ENCODE results near the gene DCST1.
"Not testable (repeated sequence)": the region's sequence is repeated elsewhere in the genome, so short reads cannot be mapped to it uniquely, and the experiment has no call there.

Gene DCST1, protein sequence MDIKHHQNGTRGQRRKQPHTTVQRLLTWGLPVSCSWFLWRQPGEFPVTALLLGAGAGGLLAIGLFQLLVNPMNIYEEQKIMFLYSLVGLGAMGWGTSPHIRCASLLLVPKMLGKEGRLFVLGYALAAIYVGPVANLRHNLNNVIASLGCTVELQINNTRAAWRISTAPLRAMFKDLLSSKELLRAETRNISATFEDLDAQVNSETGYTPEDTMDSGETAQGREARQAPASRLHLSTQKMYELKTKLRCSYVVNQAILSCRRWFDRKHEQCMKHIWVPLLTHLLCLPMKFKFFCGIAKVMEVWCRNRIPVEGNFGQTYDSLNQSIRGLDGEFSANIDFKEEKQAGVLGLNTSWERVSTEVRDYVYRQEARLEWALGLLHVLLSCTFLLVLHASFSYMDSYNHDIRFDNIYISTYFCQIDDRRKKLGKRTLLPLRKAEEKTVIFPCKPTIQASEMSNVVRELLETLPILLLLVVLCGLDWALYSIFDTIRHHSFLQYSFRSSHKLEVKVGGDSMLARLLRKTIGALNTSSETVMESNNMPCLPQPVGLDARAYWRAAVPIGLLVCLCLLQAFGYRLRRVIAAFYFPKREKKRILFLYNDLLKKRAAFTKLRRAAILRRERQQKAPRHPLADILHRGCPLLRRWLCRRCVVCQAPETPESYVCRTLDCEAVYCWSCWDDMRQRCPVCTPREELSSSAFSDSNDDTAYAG

DNA sequence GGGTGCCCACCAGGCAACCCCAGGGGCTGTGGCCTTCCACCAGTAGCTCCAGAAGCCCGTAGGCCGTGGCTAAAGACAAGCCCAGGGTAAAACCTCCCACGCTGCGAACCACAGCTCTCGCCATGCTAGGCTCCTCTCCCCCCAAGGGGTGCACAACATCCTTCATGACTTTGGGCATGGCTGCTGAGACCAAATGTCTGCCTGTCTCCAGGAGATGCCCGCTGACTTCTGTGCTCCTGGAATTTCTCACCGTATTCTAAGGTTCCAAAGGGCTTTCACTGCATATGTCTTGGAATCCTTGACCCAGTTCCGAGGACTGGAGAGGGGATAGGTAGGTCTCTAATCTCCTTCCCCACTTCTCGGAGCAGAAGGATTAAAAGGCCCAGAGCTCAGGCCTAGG is at the start of gene DCST1, which contains the start of gene DCST2:
DCST1 (plus strand) TSS at position 301 of the 400 bp plus-strand sequence. CDS start 213 bp downstream, outside the sequence.
DCST2 (minus strand) TSS at position 258 of the 400 bp plus-strand sequence; CDS start at position 178, 80 bp downstream.
- no peak for DNase-seq

DNA sequence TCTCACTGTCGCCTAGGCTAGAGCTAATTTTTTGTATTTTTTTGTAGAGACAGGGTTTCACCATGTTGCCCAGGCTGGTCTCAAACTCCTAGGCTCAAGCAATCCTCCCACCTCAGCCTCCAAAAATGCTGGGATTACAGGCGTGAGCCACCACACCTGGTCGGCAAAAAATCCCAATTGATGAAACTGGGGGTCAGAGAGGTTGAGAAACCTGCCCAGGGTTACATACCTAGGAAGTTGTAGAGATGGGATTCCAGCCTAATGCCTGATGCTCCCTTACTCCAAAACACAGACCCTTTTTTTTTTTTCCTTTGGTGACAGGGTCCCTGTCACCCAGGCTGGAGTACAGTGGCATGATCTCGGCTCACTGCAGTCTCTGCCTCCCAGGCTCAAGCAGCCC is 46.9 kb upstream of the DCST1 start:
- not testable (repeated sequence) for DNase-seq

DNA sequence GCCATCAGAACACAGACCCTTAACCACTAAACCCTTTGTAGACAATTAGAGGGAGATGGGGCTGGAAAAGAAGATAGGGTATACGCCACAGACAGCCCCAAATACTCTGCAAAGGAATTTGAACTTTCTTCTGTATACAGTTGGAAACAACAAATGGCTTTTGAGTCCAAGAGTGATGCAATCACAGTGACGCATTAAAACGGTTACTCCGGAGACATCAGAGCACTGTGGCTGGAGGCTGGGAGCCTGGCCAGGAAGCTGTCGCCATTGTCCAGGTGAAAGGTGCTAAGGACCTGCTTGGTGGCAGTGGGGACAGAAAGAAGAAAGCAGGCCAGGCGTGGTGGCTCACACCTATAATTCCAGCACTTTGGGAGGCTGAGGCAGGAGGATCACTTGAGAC is 46.3 kb upstream of the DCST1 start:
- no peak for DNase-seq

DNA sequence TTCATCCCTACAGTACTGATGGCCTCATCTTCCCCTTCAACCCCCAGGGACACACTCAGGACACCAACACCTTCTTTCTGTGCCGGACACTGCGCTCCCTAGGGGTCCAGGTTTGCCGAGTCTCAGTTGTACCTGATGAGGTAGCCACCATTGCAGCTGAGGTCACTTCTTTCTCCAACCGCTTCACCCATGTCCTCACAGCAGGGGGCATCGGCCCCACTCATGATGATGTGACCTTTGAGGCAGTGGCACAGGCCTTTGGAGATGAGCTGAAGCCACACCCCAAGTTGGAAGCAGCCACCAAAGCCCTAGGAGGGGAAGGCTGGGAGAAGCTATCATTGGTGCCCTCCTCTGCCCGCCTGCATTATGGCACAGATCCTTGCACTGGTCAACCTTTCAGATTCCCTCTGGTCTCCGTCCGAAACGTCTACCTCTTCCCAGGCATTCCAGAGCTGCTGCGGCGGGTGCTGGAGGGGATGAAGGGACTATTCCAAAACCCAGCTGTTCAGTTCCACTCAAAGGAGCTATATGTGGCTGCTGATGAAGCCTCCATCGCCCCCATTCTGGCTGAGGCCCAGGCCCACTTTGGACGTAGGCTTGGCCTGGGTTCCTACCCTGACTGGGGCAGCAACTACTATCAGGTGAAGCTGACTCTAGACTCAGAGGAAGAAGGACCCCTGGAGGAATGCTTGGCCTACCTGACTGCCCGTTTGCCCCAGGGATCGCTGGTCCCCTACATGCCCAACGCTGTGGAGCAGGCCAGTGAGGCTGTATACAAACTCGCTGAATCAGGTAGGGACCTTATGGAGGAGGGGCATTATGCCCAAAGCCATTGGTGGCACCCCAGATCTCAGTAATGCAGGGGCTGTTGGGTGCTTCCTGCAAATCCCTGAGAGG is 45.3 kb upstream of the DCST1 start:
- no peak for DNase-seq

DNA sequence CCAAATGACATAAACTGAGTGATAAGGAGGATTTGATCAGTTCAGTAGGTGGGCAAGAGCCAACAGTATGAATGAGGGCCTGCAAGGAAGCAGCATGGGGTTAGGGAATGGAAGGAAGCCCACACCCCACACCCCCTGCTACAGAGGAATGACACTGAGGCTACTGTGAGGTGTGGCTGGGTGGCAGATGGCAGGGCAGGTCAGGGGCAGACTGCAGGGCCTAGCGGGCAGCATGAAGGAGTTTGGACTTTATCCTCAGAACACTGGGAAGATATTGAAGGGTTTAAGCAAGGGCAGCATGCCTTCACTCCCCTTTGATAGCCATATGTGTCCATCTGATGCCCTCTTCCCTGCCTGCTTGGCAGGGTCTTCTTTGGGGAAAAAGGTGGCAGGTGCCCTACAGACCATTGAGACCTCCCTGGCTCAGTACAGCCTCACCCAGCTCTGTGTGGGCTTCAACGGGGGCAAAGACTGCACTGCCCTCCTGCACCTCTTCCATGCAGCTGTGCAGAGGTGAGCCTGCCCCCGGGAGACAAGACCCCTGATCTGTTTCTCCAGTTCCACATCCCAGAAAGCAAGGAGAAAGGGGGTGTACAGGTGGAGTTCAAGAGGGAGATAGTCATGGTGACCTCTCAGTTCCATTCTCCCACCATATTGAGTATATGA is 44.3 kb upstream of the DCST1 start:
- DNase-seq: no peak

DNA sequence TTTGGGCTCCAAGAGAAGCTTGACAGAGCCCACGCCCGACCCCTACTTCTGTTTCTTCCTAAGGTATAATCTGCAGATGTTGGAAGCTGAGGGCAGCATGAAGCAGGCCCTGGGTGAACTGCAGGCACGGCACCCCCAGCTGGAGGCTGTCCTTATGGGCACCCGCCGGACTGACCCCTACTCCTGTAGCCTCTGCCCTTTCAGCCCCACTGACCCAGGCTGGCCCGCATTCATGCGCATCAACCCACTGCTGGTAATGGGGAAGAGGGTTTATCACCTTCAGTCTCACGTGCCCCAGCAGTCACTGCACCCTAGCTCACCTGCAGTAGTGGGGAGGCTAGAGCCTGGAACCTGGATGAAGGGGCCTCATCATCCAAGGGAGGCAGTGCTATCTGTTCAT is 43.3 kb upstream of the DCST1 start:
- DNase-seq: no peak

DNA sequence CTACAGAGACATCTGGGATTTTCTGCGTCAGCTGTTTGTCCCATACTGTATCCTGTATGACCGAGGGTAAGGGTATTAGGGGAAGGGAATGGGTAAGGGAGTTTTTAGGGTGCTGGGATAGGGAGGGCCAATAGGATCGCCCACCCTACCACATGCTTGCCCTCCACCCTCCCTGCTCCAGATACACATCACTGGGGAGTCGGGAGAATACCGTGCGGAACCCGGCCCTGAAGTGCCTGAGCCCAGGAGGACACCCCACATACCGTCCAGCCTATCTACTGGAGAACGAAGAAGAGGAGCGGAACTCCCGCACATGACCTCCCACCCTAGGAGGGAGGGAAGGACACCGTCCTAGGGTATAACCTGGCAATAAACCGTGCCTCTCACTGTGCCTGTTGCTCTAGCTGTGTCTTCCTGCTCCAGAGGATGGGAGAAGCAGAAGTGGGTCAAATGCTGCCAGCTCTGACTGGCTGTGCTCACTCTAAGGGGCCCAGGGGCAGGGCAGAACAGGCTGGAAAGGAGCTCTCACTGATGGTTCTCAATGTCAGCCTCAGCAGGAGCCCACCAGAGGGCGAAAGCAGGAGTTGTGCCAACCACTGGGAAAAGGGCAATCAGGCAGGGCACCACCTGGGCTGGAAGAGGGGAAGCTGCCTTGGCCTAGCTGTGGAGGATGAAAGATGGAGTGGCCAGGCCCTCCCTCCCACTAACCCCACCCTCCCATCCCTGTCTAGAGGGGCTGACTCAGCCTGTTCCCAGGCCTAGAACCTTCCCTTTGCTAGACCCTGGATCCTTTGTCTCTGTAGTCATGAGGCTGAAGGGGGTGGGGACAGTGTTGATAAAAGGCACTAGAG is 40.7 kb upstream of the DCST1 start:
- no peak for DNase-seq

DNA sequence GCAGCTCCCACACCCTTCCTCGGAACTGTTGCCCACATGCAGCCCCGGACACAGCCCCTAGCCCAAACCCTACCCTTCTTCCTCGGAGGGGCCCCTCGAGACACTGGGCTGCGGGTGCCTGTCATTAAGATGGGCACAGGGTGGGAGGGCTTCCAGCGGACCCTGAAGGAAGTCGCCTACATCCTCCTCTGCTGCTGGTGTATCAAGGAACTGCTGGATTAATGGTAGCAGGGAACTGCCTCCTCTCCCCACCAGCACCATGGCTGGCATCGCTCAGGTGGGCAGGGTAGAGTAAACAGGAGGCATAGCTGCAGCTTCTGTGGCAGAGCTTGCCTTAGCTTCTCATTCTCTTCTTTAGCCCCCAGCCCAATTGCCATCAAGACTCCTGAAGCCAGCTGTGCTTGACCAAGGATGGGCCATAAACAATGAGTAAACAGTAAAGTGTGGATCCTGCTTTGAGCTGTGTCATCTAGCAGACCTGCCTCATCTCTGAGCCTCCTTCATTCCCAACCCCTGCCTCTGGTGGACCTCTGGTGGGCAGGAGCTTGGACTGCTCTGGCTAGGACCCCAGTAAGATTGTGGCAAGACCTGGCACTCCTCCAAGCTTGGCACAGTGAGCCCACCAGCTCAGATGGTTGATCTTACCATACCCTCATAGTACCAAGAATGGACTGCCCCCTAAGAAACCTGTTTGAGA is 39.9 kb upstream of the DCST1 start, which contains the start of gene LENEP:
LENEP (plus strand) TSS at position 15 of the 697 bp plus-strand sequence; CDS start at position 37, 22 bp downstream.
- DNase-seq: no peak

DNA sequence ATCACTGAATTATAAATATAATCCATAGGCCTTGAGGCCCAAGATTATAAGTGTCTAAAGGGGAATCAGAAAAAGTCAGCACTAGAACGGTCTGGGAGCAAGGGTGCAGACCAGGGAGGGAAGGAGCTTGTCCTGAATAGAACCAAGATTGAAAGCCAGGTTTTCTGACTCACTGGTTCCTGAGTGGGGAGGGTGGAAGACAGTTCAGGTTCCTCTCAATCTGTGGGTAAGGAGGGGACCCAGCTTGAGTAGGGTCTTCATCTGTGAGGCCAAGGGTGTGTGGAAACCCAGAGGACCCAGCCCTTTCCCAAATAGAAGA is 39.4 kb upstream of the DCST1 start:
- DNase-seq: no peak

DNA sequence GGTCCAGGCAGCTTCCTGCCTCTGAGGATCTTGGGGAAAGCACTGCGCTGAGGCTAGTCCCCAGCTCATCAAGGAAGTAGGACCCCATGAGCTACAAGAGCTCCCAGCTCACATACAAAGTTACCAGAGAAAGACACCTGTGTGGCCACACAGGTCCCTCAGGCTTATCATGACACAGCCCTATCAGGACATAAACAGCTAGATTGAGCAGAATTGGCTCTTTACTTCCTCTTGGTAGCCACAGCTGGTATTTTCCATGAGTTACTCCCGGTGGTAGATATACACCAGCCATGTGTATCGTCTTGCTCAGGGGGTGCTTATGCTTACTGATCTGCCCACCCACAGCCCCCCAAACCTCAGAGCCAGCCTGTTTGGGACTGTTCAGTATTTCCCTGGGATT is 39.0 kb upstream of the DCST1 start:
- DNase-seq: no peak

DNA sequence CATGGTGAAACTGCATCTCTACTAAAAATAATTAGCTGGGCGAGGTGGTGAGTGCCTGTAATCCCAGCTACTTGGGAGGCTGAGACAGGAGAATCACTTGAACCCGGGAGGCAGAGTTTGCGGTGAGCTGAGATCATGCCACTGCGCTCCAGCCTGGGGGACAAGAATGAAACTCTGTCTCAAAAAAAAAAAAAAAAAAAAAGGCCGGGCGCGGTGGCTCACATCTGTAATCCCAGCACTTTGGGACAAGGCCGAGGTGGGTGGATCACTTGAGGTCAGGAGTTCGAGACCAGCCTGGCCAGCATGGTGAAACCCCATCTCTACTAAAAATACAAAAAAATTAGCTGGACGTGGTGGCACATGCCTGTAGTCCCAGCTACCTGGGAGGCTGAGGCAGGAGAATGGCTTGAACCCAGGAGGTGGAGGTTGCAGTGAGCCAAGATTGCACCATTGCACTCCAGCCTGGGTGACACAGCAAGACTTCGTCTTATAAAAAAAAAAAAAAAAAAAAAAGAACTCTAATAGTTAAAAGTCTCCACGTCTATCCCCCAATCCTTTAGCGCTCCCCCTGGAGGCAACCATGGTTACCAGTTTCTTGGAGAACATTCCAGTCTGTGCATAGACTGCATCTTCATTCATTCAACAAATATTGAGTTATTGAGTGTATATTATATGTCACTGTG is 38.2 kb upstream of the DCST1 start:
- not testable (repeated sequence) for DNase-seq

DNA sequence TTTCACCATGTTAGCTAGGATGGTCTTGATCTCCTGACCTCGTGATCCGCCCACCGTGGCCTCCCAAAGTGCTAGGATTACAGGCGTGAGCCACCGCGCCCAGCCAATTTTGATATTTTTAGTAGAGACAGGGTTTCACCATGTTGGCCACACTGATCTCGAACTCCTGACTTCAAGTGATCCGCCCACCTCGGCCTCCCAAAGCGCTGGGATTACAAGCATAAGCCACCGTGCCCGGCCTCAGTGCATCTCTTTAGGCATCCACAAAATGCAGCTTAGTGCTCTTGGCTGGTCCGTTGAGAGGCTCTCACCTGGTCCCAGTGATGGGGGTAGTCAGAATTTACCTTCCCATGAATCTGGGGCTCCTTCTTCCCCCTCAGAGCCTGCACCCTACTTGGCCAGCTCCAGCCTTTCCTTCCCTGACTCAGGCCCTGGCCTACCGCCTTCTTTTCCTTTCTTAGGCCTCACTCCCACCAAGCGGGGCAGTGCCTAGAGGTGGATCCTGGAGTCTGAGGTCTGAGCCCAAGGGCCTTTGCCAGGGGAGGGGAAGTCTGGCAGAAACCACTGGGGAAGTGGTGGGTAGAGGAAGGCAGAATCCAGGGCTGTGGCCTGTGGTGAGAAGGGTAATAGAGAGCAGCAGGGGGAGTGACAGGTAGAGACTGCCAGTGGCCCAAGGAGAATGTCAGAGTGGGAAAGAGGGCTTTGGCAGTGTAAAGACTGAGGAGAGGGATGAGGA is 36.5 kb upstream of the DCST1 start:
- no peak for DNase-seq

DNA sequence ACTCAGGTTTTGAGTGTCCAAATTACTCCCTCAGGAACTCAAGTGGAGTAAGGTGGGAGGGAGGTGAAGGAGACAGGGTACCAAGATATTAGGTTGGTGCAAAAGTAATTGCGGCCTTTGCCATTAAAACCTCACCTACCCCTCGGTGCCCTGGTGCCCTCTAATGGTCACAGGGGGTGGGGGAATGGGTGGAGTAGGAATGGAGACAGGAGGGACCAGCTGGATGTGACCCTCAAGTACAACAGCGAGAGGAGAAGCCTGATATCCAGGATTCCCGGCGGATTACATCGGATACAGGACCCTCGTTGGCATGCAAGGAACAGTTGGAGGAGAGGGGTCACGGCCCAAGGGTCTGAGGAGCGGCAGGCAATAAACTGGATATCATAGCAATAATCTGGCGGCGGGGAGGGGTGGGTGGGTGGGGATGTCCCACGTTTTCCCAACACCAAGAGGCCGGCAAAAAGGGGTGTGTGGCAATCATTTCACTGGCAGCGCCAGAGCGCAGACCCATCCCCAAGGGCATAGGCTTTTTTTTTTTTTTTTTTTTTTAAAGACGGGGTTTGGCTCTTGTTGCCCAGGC is 35.3 kb upstream of the DCST1 start:
- no peak for DNase-seq

DNA sequence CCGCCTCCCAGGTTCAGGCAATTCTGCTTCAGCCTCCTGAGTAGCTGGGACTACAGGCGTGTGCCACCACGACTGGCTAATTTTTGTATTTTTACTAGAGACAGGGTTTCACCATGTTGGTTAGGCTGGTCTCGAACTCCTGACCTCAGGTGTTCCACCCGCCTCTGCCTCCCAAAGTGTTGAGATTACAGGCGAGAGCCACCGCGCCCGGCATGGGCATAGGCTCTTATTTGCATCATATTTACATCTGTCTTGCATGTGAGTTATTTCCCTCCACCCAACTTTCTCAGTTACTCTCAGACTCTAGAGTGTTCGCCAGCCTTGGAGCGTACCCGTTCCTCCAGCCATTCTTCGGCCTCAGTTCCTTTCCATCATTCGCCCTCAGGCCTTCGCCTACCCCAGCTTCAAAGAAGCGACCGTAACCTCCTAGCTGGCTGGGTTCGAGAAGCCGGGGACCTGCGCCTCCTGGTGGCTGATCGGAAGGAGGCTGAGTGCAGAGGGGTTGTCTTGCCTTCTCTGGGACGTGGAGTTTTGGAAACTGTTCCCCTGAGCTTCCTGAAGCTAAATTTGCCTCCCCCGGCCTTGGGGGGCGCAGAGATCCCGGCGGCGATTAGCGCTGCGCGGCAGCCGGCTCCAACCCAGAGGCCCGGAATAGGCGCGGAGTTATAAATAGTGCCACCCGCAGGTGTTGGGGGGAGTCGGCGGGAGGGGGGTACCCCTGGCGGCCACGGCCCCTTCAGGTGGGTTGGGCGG is 34.6 kb upstream of the DCST1 start:
- DNase-seq: peak; percentile 90

DNA sequence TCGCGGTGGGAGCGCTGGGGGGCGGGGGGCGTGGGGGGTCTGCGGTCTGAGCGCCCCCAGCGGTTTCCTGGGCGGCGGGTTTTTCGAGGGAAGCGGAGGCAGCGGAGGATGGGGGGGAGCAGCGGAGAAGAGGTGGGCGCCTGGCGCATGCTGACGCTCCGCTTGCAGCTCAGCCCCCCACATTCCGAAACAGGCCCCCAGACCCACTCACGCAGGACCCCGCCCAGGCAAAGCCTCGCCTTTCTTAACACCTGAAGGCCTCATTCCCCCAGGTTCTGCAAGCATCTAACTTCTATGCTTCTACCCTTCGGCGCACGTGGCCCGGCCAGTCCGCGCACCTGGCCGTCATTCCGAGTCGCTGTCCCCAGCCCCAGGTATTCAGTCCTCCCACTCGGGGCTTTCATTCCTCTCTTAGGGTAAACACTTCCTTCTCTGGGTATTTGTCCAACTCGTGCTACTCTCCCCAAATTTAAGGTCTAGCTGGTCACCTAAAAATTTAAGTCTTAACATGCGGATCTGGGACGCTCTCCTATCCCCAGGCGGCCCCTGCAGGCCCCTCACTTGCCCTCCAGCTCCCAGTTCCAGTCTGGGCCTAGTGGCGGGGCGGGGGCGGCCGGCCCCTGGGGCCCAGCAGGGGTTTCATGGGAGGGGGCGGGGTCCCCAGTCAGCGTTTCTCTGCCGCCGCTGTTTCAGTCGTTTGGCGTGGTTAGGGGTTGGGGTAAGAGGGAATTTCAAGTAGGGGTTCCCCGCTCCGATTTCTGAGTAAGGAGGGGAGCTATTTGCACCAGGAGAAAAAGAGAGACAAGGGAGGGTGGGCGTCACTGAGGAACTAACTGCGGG is 33.8 kb upstream of the DCST1 start:
- no peak for DNase-seq

DNA sequence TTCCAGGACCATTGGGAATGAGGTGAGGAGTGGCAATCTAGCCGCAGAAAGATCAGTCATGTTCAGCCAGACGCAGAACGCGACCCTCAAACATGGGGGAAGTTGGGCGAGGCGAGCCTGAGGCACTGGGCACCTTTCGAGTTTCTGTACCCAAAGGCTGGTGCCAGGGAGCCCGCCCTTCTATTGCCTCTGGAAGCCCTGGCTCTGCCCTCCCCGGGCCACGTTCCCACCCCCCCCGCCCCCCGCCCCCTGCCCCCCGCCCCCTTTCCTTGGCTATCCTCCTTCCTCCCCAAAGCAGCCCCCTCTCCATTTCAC is 33.3 kb upstream of the DCST1 start:
- no peak for DNase-seq

DNA sequence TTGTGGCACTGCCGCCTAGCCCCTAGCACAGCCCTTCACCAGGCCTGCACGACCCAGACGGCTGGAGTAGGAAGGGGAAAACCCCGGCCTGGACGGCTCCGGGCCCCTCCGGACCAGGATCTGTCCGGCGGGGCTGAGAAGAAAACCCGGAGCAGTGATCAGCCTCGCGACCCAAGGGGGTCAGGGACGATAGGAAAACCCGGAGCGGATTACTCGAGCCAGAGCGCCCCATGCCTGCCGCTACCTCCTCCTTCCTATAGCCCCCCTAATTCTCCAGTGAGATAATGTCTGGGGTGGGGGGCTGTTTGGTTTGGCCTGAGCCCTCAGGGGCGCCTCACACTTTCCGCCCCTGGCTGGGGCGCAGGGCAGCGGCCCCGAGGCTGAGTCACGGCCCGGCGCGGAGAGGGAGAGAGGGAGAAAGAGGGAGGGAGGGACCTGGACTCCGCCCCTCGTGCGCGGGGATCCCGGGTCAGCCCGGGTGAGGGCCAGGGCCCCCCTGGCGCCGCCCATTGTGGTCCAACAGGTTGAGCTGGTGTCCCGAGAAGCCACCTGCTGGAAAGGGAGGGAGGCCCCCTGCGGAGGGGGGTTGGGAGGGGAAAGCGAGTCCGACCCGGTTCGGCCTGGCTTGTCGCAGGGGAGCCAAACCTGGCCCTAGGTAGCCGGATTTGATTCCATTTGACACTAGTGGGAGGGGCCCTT is 32.7 kb upstream of the DCST1 start:
- peak; percentile 88 for DNase-seq
